Activated CD8-positive, alpha-beta T cell treated with anti-CD3 and anti-CD28 coated beads for 36 hours (primary cell): ENCODE measurements around the gene PNLDC1. TPM values are rescaled to one million over a fixed set of nuclear protein-coding genes. Genes with fewer than 3 reads are reported as not detected.
"Not testable (repeated sequence)": the region's sequence is repeated elsewhere in the genome, so short reads cannot be mapped to it uniquely, and the experiment has no call there.

ENCODE experiments used
- ATAC-seq: fragments of 200-7000 bp; cut with Tn5 transposase; one replicate; pipeline ENCODE4 v1.10.0; 2021; ENCODE audit warnings: mild to moderate bottlenecking, moderate library complexity
- CTCF ChIA-PET: fragments of 350-600 bp; sonication (Branson Sonifier 250); formaldehyde crosslinking; loops from one replicate; lab custom pipeline; 2021; ENCODE audit warnings: antibody characterized with exemption; lab: Charles Lee
- POLR2A ChIA-PET: fragments of 350-600 bp; sonication (Branson Sonifier 250); formaldehyde crosslinking; loops from one replicate; lab custom pipeline; 2021; ENCODE audit warnings: antibody characterized with exemption; lab: Charles Lee
- DNase-seq: peaks from one replicate; pipeline ENCODE4 v3.0.0-alpha.2; 2020
- H3K27ac Mint-ChIP-seq: one replicate; pipeline ENCODE4 v1.8.0; 2021; ENCODE audit warnings: mild to moderate bottlenecking, mixed read lengths
- H3K27me3 Mint-ChIP-seq: one replicate; pipeline ENCODE4 v1.8.0; 2021; ENCODE audit warnings: mixed read lengths
- H3K36me3 Mint-ChIP-seq: one replicate; pipeline ENCODE4 v1.8.0; 2021; ENCODE audit warnings: low read depth, mixed read lengths
- H3K4me1 Mint-ChIP-seq: one replicate; pipeline ENCODE4 v1.8.0; 2021; ENCODE audit warnings: low read depth, mixed read lengths
- H3K4me3 Mint-ChIP-seq: one replicate; pipeline ENCODE4 v1.8.0; 2021; ENCODE audit warnings: mild to moderate bottlenecking, moderate library complexity, mixed read lengths
- H3K9me3 Mint-ChIP-seq: one replicate; pipeline ENCODE4 v1.8.0; 2021; ENCODE audit warnings: mixed read lengths
- intact Hi-C: fragments of 100-400 bp; cut with micrococcal nuclease; formaldehyde crosslinking; loops from one replicate; pipeline ENCODE4 v1.10.0; 2022
- total RNA-seq, 2 experiments: library from RNA; stranded (reverse); gene quantifications; one replicate each; pipeline ENCODE4 v1.2.3, GENCODE V29; 2021
- TF ChIP-seq, protein P1 (sequence below): fragments of 200-600 bp; IDR thresholded peaks from one replicate; pipeline ENCODE4 v1.8.0; 2022; ENCODE audit warnings: antibody characterized with exemption, mild to moderate bottlenecking

PNLDC1 gene
- total RNA-seq, 2 experiments from 2014 or later, result 0.34 to 0.54 TPM

DNA sequence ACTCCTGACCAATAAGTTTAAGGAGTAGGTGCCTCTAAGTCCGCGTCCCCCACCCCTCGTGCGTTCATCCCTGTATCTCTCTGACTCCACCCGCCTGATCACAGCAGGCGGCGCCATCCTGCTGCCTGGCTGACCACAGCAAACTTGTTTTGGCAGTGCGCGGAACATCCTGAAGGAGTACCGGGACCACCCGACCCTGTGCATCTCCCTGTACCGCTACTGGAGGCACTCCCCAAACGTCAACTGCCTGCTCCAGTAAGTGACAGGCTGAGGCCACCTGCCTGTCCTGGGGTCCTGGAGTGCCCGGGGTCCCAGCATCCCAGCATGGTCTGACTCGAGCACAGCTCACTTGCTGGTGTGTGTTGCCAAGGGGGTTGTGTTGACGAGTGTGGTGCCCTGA, 19.0 kb downstream of the PNLDC1 start:
- intact Hi-C loops, result no loop called here
- H3K9me3 Mint-ChIP-seq, result no peaks in the 10 kb centered on the region
- no peaks in the 10 kb centered on the region for H3K36me3 Mint-ChIP-seq
- H3K27me3 Mint-ChIP-seq, result no peaks in the 10 kb centered on the region
- ChIA-PET CTCF (interaction anchor here (1.6 kb wide), 1 partner anchor 28 kb away, joined by 3 read pairs; no protein-coding TSS in a partner anchor), POLR2A (interaction anchor here (1.6 to 2.0 kb wide), 3 partner anchors 14 to 93 kb away, joined by 4 read pairs; partner anchors contain the start of gene TCP1)
- DNase-seq (no peak), ATAC-seq (no peak)
- TF ChIP-seq, protein P1, sequence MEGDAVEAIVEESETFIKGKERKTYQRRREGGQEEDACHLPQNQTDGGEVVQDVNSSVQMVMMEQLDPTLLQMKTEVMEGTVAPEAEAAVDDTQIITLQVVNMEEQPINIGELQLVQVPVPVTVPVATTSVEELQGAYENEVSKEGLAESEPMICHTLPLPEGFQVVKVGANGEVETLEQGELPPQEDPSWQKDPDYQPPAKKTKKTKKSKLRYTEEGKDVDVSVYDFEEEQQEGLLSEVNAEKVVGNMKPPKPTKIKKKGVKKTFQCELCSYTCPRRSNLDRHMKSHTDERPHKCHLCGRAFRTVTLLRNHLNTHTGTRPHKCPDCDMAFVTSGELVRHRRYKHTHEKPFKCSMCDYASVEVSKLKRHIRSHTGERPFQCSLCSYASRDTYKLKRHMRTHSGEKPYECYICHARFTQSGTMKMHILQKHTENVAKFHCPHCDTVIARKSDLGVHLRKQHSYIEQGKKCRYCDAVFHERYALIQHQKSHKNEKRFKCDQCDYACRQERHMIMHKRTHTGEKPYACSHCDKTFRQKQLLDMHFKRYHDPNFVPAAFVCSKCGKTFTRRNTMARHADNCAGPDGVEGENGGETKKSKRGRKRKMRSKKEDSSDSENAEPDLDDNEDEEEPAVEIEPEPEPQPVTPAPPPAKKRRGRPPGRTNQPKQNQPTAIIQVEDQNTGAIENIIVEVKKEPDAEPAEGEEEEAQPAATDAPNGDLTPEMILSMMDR, result no peak
- H3K27ac Mint-ChIP-seq, result no peak overlapping the region
- H3K4me3 Mint-ChIP-seq, result peak overlapping the region; percentile 51
- H3K4me1 Mint-ChIP-seq, result peaks cover 21% of the 10 kb centered on the region

DNA sequence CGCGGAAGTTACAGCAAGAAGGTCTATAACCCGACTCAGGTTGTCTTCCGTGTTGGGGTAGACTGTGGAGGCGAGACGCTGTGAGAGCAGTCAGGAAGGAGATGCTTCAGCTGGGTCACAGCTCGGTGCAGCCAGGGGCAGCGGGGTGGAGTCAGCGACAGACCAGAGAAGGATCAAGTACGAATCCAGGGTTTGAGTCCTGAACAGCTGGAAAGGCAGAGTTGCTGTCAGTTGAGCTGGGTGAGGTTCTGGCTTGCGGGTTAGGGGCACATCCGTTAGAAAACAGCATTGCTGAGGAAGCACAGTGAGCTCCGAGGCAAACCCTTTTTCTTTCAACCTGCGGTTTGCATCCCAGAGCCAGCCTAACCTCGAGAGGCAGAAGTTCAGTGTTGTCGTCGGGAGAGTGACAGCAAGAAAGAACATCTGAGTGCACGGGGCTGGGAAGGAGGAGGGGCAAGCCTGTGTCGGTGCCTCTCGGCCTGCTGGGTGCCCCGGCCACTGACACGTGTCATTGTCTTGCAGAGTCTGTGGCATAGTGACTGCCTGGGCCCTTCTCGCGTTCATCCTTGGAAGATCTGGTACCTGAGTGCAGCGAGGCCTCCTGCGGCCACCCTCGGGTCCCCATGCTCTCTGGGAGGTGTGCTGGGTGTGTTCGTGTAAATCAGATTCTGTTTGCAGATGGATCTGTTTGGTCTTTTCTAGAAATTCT, 20.0 kb downstream of the PNLDC1 start:
- Mint-ChIP-seq H3K36me3 (no peaks in the 10 kb centered on the region), H3K9me3 (no peaks in the 10 kb centered on the region), H3K27me3 (no peaks in the 10 kb centered on the region), H3K27ac (peak overlapping the region; percentile 69), H3K4me3 (peak overlapping the region; percentile 51), H3K4me1 (peaks cover 21% of the 10 kb centered on the region)
- ATAC-seq (peak; percentile 86), DNase-seq (peak; percentile 60)
- intact Hi-C loops, result no loop called here
- ChIA-PET CTCF (interaction anchor here (1.6 kb wide), 1 partner anchor 29 kb away, joined by 3 read pairs; no protein-coding TSS in a partner anchor), POLR2A (interaction anchor here (1.1 to 2.0 kb wide), 5 partner anchors 13 to 94 kb away, joined by 3 to 5 read pairs (median 4); partner anchors contain the start of gene TCP1)
- TF ChIP-seq, protein P1, result no peak

DNA sequence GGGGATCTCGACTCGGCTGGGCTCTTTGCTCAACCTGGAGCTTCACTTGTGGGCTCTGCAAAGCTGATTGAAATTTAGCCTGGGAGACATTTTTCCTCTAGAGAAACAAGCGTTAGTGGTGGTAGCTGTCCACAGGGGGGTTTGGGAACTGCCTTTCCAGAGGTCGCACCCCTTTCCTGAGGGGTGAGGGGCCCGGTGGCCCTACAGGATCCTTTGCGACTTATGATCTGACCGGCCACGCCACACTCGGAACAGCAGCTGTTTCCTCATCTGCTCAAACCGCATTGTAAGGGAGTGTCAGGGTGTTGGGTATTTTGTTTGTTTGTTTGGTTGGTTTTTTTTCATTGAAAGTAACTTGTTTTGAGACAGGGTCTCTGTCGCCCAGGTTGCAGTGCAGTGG, 21.0 kb downstream of the PNLDC1 start:
- Mint-ChIP-seq H3K27ac (no peak overlapping the region), H3K36me3 (no peaks in the 10 kb centered on the region), H3K4me3 (no peak overlapping the region), H3K4me1 (peaks cover 21% of the 10 kb centered on the region), H3K27me3 (no peaks in the 10 kb centered on the region), H3K9me3 (no peaks in the 10 kb centered on the region)
- intact Hi-C loops, result no loop called here
- ATAC-seq, result no peak
- no peak for DNase-seq
- TF ChIP-seq, protein P1, result no peak
- CTCF ChIA-PET, result no interaction called here
- POLR2A ChIA-PET, result interaction anchor here (1.0 to 2.0 kb wide), 3 partner anchors 29 to 265 kb away, joined by 3 to 4 read pairs (median 3); no protein-coding TSS in a partner anchor

DNA sequence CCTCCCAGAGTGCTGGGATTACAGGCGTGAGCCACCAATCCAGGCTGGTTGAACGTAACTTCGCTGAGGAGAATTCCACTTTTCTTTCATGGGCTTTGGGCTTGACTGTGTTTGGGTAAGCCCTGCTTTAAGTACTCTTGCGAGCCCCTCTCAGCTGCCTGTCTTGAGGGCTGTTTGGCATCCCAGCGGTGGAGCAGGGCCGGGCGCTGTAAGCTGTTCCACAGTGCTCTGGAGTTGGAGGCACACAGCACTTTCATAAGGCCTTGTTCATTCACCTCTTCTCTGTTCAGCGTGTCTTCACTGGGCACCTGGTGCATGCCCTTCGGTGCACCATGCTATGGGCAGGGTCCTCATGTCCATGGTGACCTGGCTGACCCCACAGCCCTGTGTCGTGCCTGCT, 21.6 kb downstream of the PNLDC1 start:
- ChIA-PET POLR2A (interaction anchor here (0.7 to 1.0 kb wide), 2 partner anchors 30 to 265 kb away, joined by 3 read pairs; no protein-coding TSS in a partner anchor), CTCF (interaction anchor here (1.2 kb wide), 1 partner anchor 42 kb away, joined by 3 read pairs; no protein-coding TSS in a partner anchor)
- Mint-ChIP-seq H3K4me1 (peaks cover 21% of the 10 kb centered on the region), H3K36me3 (no peaks in the 10 kb centered on the region), H3K9me3 (no peaks in the 10 kb centered on the region), H3K27me3 (no peaks in the 10 kb centered on the region), H3K4me3 (no peak overlapping the region), H3K27ac (no peak overlapping the region)
- ATAC-seq (no peak), DNase-seq (no peak)
- intact Hi-C loops, result no loop called here
- TF ChIP-seq, protein P1, result no peak

DNA sequence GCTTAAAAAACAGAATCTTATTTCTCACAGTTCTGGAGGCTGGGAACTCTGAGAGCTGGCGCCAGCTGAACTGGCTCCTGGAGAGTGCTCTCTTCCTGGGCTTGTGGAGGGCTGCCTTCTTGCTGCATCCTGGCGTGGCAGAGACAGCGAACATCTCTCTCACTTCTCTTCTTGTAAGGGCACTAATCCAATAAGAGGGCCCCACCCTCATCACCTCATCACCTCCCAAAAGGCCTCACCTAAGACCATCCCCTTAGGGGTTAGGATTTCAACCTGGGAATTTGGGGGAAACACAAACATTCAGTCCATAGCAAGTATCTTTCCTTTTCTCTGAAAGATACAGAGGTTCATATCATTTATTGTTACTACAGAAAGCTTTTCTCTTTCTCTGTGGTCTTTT, 23.9 kb downstream of the PNLDC1 start:
- intact Hi-C loops, result no loop called here
- no peak for ATAC-seq
- TF ChIP-seq, protein P1, result no peak
- POLR2A ChIA-PET, result no interaction called here
- no peak for DNase-seq
- Mint-ChIP-seq H3K9me3 (no peaks in the 10 kb centered on the region), H3K27me3 (no peaks in the 10 kb centered on the region), H3K4me1 (peaks cover 23% of the 10 kb centered on the region), H3K36me3 (no peaks in the 10 kb centered on the region), H3K4me3 (no peak overlapping the region), H3K27ac (no peak overlapping the region)
- CTCF ChIA-PET, result no interaction called here

DNA sequence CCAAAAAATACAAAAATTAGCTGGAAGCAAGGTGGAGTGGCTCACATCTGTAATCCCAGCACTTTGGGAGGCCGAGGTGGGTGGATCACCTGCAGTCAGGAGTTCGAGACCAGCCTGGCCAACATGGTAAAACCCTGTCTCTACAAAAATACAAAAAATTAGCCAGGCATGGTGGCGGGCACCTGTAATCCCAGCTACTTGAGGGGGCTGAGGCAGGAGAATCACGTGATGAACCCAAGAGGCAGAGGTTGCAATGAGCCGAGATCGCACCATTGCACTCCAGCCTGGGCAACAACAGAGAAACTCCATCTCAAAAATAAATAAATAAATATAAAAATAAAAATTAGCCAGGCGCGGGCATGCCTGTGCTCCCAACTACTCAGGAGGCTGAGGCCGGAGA, 24.6 kb downstream of the PNLDC1 start:
- H3K4me3 Mint-ChIP-seq, H3K27me3 Mint-ChIP-seq, DNase-seq, ATAC-seq, H3K27ac Mint-ChIP-seq, intact Hi-C loops, H3K36me3 Mint-ChIP-seq, POLR2A ChIA-PET, H3K9me3 Mint-ChIP-seq: not testable (repeated sequence)
- CTCF ChIA-PET, result interaction anchor here (1.2 kb wide), 1 partner anchor 27 kb away, joined by 3 read pairs; no protein-coding TSS in a partner anchor
- peaks cover 23% of the 10 kb centered on the region for H3K4me1 Mint-ChIP-seq
